RWPE1 (cell line): ENCODE data around the gene SPTBN1.

Source experiments
- CTCF ChIA-PET: fragments of 350-600 bp; sonication (Branson Sonifier 250); formaldehyde crosslinking; extraction: SDS; loops from one replicate; lab custom pipeline; 2021; lab: Yijun Ruan, JAX
- POLR2A ChIA-PET: fragments of 400-600 bp; formaldehyde crosslinking; extraction: SDS; loops from one replicate; lab custom pipeline; 2020; ENCODE audit warnings: antibody characterized with exemption; ENCODE audit not compliant: low non-redundant PET; lab: Yijun Ruan, JAX
- DNase-seq: peaks from one replicate; pipeline ENCODE4 v3.0.0; 2012; ENCODE audit warnings: low spot score
- H3K27ac ChIP-seq: fragments of 450-650 bp; 2 replicates; pipeline ENCODE4 v1.5.1; 2017
- CTCF ChIP-seq: fragments of 450-650 bp; conservative IDR thresholded peaks from 2 replicates; pipeline ENCODE4 v1.5.1; 2017; ENCODE audit warnings: low read depth, mild to moderate bottlenecking

SPTBN1 gene

GRCh38 chr2:54455563-54456361, at the start of gene SPTBN1:
SPTBN1 (plus strand) TSS chr2:54456327; CDS start chr2:54526419, 70,092 bp downstream.
- no peak for TF ChIP-seq CTCF
- CTCF ChIA-PET: no interaction called here
- peak within 1 kb of the TSS; percentile 92 for H3K27ac ChIP-seq
- POLR2A ChIA-PET: no interaction called here
- DNase-seq: peak; percentile 62

GRCh38 chr2:54407693-54408092, 48.4 kb upstream of the SPTBN1 start:
- ChIA-PET POLR2A (no interaction called here), CTCF (no interaction called here)
- no peak for DNase-seq
- no peak overlapping the region for H3K27ac ChIP-seq
- no peak for TF ChIP-seq CTCF

GRCh38 chr2:54408288-54408687, 47.8 kb upstream of the SPTBN1 start:
- CTCF ChIA-PET: no interaction called here
- TF ChIP-seq CTCF: no peak
- POLR2A ChIA-PET: no interaction called here
- no peak overlapping the region for H3K27ac ChIP-seq
- DNase-seq: no peak

- DNase-seq: no peak
- POLR2A ChIA-PET: no interaction called here
- no peak for TF ChIP-seq CTCF
- no peak overlapping the region for H3K27ac ChIP-seq
- CTCF ChIA-PET: interaction anchor here (0.7 kb wide), 1 partner anchor 756 kb away, joined by 3 read pairs; no protein-coding TSS in a partner anchor
These were observed 46.4 kb upstream of the SPTBN1 start for GRCh38 chr2:54409752-54410151.

GRCh38 chr2:54411801-54412354, 44.2 kb upstream of the SPTBN1 start:
- TF ChIP-seq CTCF: no peak
- no peak overlapping the region for H3K27ac ChIP-seq
- POLR2A ChIA-PET: no interaction called here
- DNase-seq: no peak
- CTCF ChIA-PET: interaction anchor here (1.1 kb wide), 1 partner anchor 23 kb away, joined by 4 read pairs; no protein-coding TSS in a partner anchor

- TF ChIP-seq CTCF: no peak
- no peak for DNase-seq
- POLR2A ChIA-PET: no interaction called here
- CTCF ChIA-PET: no interaction called here
- H3K27ac ChIP-seq: no peak overlapping the region
These were observed 39.8 kb upstream of the SPTBN1 start for GRCh38 chr2:54416166-54416813.
